ENCODE results near the gene SMOC2. TPM values are rescaled to one million over a fixed set of nuclear protein-coding genes. Genes with fewer than 3 reads are reported as not detected.

SMOC2 gene
- total and polyA plus RNA-seq, 2 donors from 2014 or later: 6.5 to 13.1 TPM

- DNase-seq (no peak), FAIRE-seq (no peak)
- Histone ChIP-seq H3K9ac (ENCODE audit: low read length in 3 of 3) (no peak overlapping the region), H3K36me3 (ENCODE audit: control insufficient read depth in 2 of 3, insufficient read depth in 3 of 3, low read length in 3 of 3) (no peaks in the 10 kb centered on the region), H3K27me3 (ENCODE audit: control insufficient read depth, insufficient read depth, low read length) (no peaks in the 10 kb centered on the region), H3K4me1 (ENCODE audit: control insufficient read depth in 2 of 3, insufficient read depth in 2 of 3, low read depth in 1 of 3, low read length in 3 of 3) (no peaks in the 10 kb centered on the region), H3K9me3 (ENCODE audit: control insufficient read depth in 2 of 3, insufficient read depth in 1 of 3, low read length in 3 of 3) (no peaks in the 10 kb centered on the region), H3K4me3 (ENCODE audit: low read length in 3 of 3) (no peak overlapping the region), H3K27ac (ENCODE audit: low read depth in 2 of 2, low read length in 2 of 2) (no peak overlapping the region)
- TF ChIP-seq CTCF (IDR thresholded peaks at IDR 0.05; ENCODE audit: borderline replicate concordance, extremely low read depth, insufficient read depth): no peak
- intact Hi-C loops (cut with DNase I): no loop called here
Measured at GRCh38 chr6:168684471-168684870, 243.5 kb downstream of the SMOC2 start.

- intact Hi-C loops (cut with DNase I): no loop called here
- Histone ChIP-seq H3K4me1 (ENCODE audit: control insufficient read depth in 2 of 3, insufficient read depth in 2 of 3, low read depth in 1 of 3, low read length in 3 of 3) (no peaks in the 10 kb centered on the region), H3K9me3 (ENCODE audit: control insufficient read depth in 2 of 3, insufficient read depth in 1 of 3, low read length in 3 of 3) (no peaks in the 10 kb centered on the region), H3K36me3 (ENCODE audit: control insufficient read depth in 2 of 3, insufficient read depth in 3 of 3, low read length in 3 of 3) (no peaks in the 10 kb centered on the region), H3K27me3 (ENCODE audit: control insufficient read depth, insufficient read depth, low read length) (no peaks in the 10 kb centered on the region), H3K9ac (ENCODE audit: low read length in 3 of 3) (no peak overlapping the region), H3K27ac (ENCODE audit: low read depth in 2 of 2, low read length in 2 of 2) (no peak overlapping the region), H3K4me3 (ENCODE audit: low read length in 3 of 3) (no peak overlapping the region)
- TF ChIP-seq CTCF (IDR thresholded peaks at IDR 0.05; ENCODE audit: borderline replicate concordance, extremely low read depth, insufficient read depth): no peak
- DNase-seq: peak in 1 of 5 donors; percentile 52
- FAIRE-seq: no peak
Measured at GRCh38 chr6:168684906-168685305, 243.9 kb downstream of the SMOC2 start.

GRCh38 chr6:168686029-168686738, 245.2 kb downstream of the SMOC2 start:
- H3K9ac ChIP-seq (ENCODE audit: low read length in 3 of 3): no peak overlapping the region
- no peaks in the 10 kb centered on the region for H3K36me3 ChIP-seq (ENCODE audit: control insufficient read depth in 2 of 3, insufficient read depth in 3 of 3, low read length in 3 of 3)
- DNase-seq (peak in 1 of 5 donors; percentile 54), FAIRE-seq (no peak)
- H3K4me3 ChIP-seq (ENCODE audit: low read length in 3 of 3): no peak overlapping the region
- no peak for TF ChIP-seq CTCF (IDR thresholded peaks at IDR 0.05; ENCODE audit: borderline replicate concordance, extremely low read depth, insufficient read depth)
- intact Hi-C loops (cut with DNase I): no loop called here
- H3K27ac ChIP-seq (ENCODE audit: low read depth in 2 of 2, low read length in 2 of 2): no peak overlapping the region
- no peaks in the 10 kb centered on the region for H3K27me3 ChIP-seq (ENCODE audit: control insufficient read depth, insufficient read depth, low read length)
- no peaks in the 10 kb centered on the region for H3K9me3 ChIP-seq (ENCODE audit: control insufficient read depth in 2 of 3, insufficient read depth in 1 of 3, low read length in 3 of 3)
- no peaks in the 10 kb centered on the region for H3K4me1 ChIP-seq (ENCODE audit: control insufficient read depth in 2 of 3, insufficient read depth in 2 of 3, low read depth in 1 of 3, low read length in 3 of 3)
